ENCODE measurements around the gene D2HGDH.

D2HGDH gene

GRCh38 chr2:241770185-241770935, 35.9 kb downstream of the D2HGDH start:
- Histone ChIP-seq H3F3A (ENCODE audit: control insufficient read depth, insufficient read depth) (0 out of 2 replicates have a peak, but pooled peaks cover 4% of the 10 kb centered on the region), H3K36me3 (ENCODE audit: control insufficient read depth, low read length) (no peaks in the 10 kb centered on the region), H3K79me2 (ENCODE audit: control insufficient read depth, low read length) (no peaks in the 10 kb centered on the region), H3K4me1 (ENCODE audit: control insufficient read depth, low read length) (peaks cover 4% of the 10 kb centered on the region), H3K4me2 (ENCODE audit: low read length) (no peak overlapping the region), H3K9me3 (ENCODE audit: control insufficient read depth, insufficient read depth, low read length) (no peaks in the 10 kb centered on the region), H3K27me3 (ENCODE audit: control insufficient read depth, low read length) (no peaks in the 10 kb centered on the region), H3K4me3 (ENCODE audit: low read length) (no peak overlapping the region), H3K27ac (ENCODE audit: low read depth, low read length) (no peak overlapping the region), H3K9me2 (replicated peaks; ENCODE audit: control insufficient read depth, low read length) (no peaks in the 10 kb centered on the region), H4K20me1 (ENCODE audit: control insufficient read depth, insufficient read depth, low read depth, low read length) (no peaks in the 10 kb centered on the region)
- TF ChIP-seq, protein P1, sequence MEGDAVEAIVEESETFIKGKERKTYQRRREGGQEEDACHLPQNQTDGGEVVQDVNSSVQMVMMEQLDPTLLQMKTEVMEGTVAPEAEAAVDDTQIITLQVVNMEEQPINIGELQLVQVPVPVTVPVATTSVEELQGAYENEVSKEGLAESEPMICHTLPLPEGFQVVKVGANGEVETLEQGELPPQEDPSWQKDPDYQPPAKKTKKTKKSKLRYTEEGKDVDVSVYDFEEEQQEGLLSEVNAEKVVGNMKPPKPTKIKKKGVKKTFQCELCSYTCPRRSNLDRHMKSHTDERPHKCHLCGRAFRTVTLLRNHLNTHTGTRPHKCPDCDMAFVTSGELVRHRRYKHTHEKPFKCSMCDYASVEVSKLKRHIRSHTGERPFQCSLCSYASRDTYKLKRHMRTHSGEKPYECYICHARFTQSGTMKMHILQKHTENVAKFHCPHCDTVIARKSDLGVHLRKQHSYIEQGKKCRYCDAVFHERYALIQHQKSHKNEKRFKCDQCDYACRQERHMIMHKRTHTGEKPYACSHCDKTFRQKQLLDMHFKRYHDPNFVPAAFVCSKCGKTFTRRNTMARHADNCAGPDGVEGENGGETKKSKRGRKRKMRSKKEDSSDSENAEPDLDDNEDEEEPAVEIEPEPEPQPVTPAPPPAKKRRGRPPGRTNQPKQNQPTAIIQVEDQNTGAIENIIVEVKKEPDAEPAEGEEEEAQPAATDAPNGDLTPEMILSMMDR (IDR thresholded peaks at IDR 0.05; ENCODE audit: low read depth, low read length, poor library complexity, severe bottlenecking), result no peak
- no peak for TF ChIP-seq EZH2phosphoT487 (IDR thresholded peaks at IDR 0.05; ENCODE audit: borderline replicate concordance, low read length)

- no peaks in the 10 kb centered on the region for H4K20me1 ChIP-seq (ENCODE audit: control insufficient read depth, insufficient read depth, low read depth, low read length)
- H3F3A ChIP-seq (ENCODE audit: control insufficient read depth, insufficient read depth), result 0 out of 2 replicates have a peak, but pooled peaks cover 4% of the 10 kb centered on the region
- H3K27me3 ChIP-seq (ENCODE audit: control insufficient read depth, low read length), result no peaks in the 10 kb centered on the region
- H3K4me3 ChIP-seq (ENCODE audit: low read length), result no peak overlapping the region
- no peak overlapping the region for H3K27ac ChIP-seq (ENCODE audit: low read depth, low read length)
- H3K79me2 ChIP-seq (ENCODE audit: control insufficient read depth, low read length), result no peaks in the 10 kb centered on the region
- TF ChIP-seq, protein P1 (IDR thresholded peaks at IDR 0.05; ENCODE audit: low read depth, low read length, poor library complexity, severe bottlenecking), result no peak
- no peak for TF ChIP-seq EZH2phosphoT487 (IDR thresholded peaks at IDR 0.05; ENCODE audit: borderline replicate concordance, low read length)
- H3K36me3 ChIP-seq (ENCODE audit: control insufficient read depth, low read length), result no peaks in the 10 kb centered on the region
- peaks cover 4% of the 10 kb centered on the region for H3K4me1 ChIP-seq (ENCODE audit: control insufficient read depth, low read length)
- no peaks in the 10 kb centered on the region for H3K9me3 ChIP-seq (ENCODE audit: control insufficient read depth, insufficient read depth, low read length)
- no peak overlapping the region for H3K4me2 ChIP-seq (ENCODE audit: low read length)
- H3K9me2 ChIP-seq (replicated peaks; ENCODE audit: control insufficient read depth, low read length), result no peaks in the 10 kb centered on the region
Measured at GRCh38 chr2:241770936-241771285, 36.5 kb downstream of the D2HGDH start.

DNA sequence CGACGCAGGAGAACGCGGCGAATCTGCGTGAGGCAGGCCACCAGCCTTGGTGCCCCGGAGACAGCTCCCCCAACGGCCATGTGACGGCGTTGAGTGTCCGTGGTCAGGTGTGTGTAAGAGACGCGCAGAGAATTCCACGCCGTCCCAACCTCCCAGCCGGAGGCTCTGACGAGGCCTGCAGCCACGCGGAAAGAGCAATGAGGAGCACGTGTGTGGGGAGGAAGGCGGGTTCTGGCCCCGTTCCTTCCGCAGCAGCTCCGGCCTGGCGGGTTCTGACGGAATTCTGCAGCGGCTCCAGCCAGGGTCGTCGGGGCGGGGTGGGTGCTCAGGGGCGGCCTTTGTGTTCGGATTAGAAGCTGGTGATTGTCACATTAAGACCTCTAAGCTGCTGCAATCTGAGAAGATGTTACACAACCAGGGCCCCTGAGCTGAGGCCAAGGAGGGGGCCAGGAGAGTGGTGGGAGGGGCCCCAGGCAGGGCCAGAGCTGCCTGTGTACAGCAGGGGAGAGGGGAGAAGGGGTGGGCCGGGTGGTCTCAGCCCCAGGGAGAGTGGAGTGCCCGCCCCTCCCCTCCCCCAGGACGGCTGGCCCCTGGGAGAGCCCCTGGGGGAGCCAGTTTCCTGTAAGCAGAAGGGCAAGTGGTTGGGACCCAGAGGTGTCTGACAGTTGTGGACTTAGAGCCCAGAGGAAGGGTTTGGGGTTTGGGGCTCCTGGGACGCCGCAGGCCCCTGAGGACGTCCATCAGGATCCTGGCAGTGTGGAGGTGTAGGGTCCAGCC, 37.0 kb downstream of the D2HGDH start:
- Histone ChIP-seq H3K27ac (ENCODE audit: low read depth, low read length) (no peak overlapping the region), H3K27me3 (ENCODE audit: control insufficient read depth, low read length) (no peaks in the 10 kb centered on the region), H3K4me3 (ENCODE audit: low read length) (no peak overlapping the region), H3K9me3 (ENCODE audit: control insufficient read depth, insufficient read depth, low read length) (no peaks in the 10 kb centered on the region), H3K9me2 (replicated peaks; ENCODE audit: control insufficient read depth, low read length) (no peaks in the 10 kb centered on the region), H3K36me3 (ENCODE audit: control insufficient read depth, low read length) (no peaks in the 10 kb centered on the region), H3K4me2 (ENCODE audit: low read length) (no peak overlapping the region), H4K20me1 (ENCODE audit: control insufficient read depth, insufficient read depth, low read depth, low read length) (no peaks in the 10 kb centered on the region), H3K4me1 (ENCODE audit: control insufficient read depth, low read length) (peaks cover 4% of the 10 kb centered on the region), H3F3A (ENCODE audit: control insufficient read depth, insufficient read depth) (0 out of 2 replicates have a peak, but pooled peaks cover 4% of the 10 kb centered on the region), H3K79me2 (ENCODE audit: control insufficient read depth, low read length) (no peaks in the 10 kb centered on the region)
- TF ChIP-seq, protein P1 (IDR thresholded peaks at IDR 0.05; ENCODE audit: low read depth, low read length, poor library complexity, severe bottlenecking), result no peak
- no peak for TF ChIP-seq EZH2phosphoT487 (IDR thresholded peaks at IDR 0.05; ENCODE audit: borderline replicate concordance, low read length)

All from DOHH2 (cell line).